ENCODE measurements around the gene SYT9. TPM values are rescaled to one million over a fixed set of nuclear protein-coding genes. Genes with fewer than 3 reads are reported as not detected.

SYT9 gene
- total and polyA plus RNA-seq, 2 donors (not counting 3 experiments of a cell fraction or from before 2014, with no cell fraction given): 0.23 TPM; not detected in 1

DNA sequence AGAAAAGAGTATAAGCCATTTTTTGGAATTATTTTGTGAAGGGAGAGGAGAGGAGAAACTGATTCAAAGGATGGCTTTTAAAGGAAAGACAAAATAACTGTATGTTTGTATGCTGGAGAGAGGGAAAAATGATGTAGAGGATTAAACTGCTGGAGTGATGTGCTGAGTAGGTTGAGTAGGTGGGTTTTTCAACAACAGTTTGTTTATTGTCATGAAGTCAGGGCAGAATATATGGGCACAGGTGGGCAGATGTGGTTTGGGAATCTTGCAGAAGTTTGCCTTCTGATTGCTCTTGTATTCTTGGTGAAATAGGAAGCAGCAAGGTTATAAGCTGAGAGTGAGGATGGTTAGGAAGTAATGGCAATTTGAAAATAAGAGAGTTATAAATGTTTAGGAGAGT is 12.1 kb downstream of the SYT9 start:
- no peak overlapping the region for H3K4me2 ChIP-seq (ENCODE audit: insufficient read depth, low read length)
- H3K9me1 ChIP-seq (replicated peaks; ENCODE audit: control insufficient read depth, extremely low read depth, insufficient read depth, low read length): no peaks in the 10 kb centered on the region
- H3K36me3 ChIP-seq (ENCODE audit: control insufficient read depth in 2 of 2, extremely low read depth in 1 of 2, insufficient read depth in 2 of 2, low read length in 2 of 2): no peaks in the 10 kb centered on the region
- no peaks in the 10 kb centered on the region for H3K27me3 ChIP-seq (ENCODE audit: control insufficient read depth in 2 of 2, insufficient read depth in 2 of 2, low read length in 2 of 2)
- FAIRE-seq (no peak), DNase-seq (ENCODE audit: low read depth, low spot score) (no peak)
- no peaks in the 10 kb centered on the region for H3K4me1 ChIP-seq (ENCODE audit: control insufficient read depth, extremely low read depth, insufficient read depth, low read length)
- no peak overlapping the region for H2AFZ ChIP-seq (ENCODE audit: low read depth, low read length)
- dilution Hi-C loops (cut with MboI; ENCODE audit: extremely low pct_ligation_motif_present, low sequenced_read_pairs): no loop called here
- TF ChIP-seq GATA2 (IDR thresholded peaks at IDR 0.05; ENCODE audit: insufficient read depth, insufficient read length, low read depth, low read length) (no peak), MYC (IDR thresholded peaks at IDR 0.05; ENCODE audit: low read depth, low read length) (no peak), JUN (IDR thresholded peaks at IDR 0.05; ENCODE audit: borderline replicate concordance, insufficient read depth, insufficient read length, low read depth) (no peak), POLR2A (IDR thresholded peaks at IDR 0.05; ENCODE audit: low read depth, low read length) (no peak), EZH2 (IDR thresholded peaks at IDR 0.05; ENCODE audit: borderline replicate concordance, low read depth, low read length, severe bottlenecking) (no peak), FOS (IDR thresholded peaks at IDR 0.05; ENCODE audit: borderline replicate concordance, insufficient read depth, low read length) (no peak), POLR2AphosphoS5 (IDR thresholded peaks at IDR 0.05; ENCODE audit: insufficient read depth, low read depth, low read length) (no peak)
- TF ChIP-seq, protein P1, sequence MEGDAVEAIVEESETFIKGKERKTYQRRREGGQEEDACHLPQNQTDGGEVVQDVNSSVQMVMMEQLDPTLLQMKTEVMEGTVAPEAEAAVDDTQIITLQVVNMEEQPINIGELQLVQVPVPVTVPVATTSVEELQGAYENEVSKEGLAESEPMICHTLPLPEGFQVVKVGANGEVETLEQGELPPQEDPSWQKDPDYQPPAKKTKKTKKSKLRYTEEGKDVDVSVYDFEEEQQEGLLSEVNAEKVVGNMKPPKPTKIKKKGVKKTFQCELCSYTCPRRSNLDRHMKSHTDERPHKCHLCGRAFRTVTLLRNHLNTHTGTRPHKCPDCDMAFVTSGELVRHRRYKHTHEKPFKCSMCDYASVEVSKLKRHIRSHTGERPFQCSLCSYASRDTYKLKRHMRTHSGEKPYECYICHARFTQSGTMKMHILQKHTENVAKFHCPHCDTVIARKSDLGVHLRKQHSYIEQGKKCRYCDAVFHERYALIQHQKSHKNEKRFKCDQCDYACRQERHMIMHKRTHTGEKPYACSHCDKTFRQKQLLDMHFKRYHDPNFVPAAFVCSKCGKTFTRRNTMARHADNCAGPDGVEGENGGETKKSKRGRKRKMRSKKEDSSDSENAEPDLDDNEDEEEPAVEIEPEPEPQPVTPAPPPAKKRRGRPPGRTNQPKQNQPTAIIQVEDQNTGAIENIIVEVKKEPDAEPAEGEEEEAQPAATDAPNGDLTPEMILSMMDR (IDR thresholded peaks at IDR 0.05; ENCODE audit: extremely low read depth in 1 of 2, insufficient read depth in 1 of 2, low read depth in 1 of 2, low read length in 2 of 2): no peak
- TF ChIP-seq, protein P2, sequence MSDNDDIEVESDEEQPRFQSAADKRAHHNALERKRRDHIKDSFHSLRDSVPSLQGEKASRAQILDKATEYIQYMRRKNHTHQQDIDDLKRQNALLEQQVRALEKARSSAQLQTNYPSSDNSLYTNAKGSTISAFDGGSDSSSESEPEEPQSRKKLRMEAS (IDR thresholded peaks at IDR 0.05; ENCODE audit: insufficient read depth, insufficient read length): no peak
- H4K20me1 ChIP-seq (replicated peaks; ENCODE audit: control insufficient read depth, extremely low read depth, insufficient read depth, low read length): no peaks in the 10 kb centered on the region
- no peak overlapping the region for H3K9ac ChIP-seq (replicated peaks; ENCODE audit: extremely low read depth, insufficient read depth, low read length)
- CTCF ChIA-PET: no interaction called here
- no peaks in the 10 kb centered on the region for H3K79me2 ChIP-seq (ENCODE audit: control insufficient read depth, insufficient read depth, low read length)
- no TSS peak for BruUV-seq (replicated peaks)
- POLR2A ChIA-PET: no interaction called here
- H3K27ac ChIP-seq (ENCODE audit: insufficient read depth, low read depth, low read length): no peak overlapping the region
- no peaks in the 10 kb centered on the region for H3K9me3 ChIP-seq (replicated peaks; ENCODE audit: control insufficient read depth, insufficient read depth, low read length)
- H3K4me3 ChIP-seq (replicated peaks in 1 of 3; ENCODE audit: insufficient read depth in 1 of 3, low read depth in 1 of 3, low read length in 3 of 3): no peak overlapping the region
- intact Hi-C loops (cut with micrococcal nuclease): no loop called here

All from endothelial cell of umbilical vein (primary cell).